Neural progenitor cell (in vitro differentiated cells): ENCODE data around the gene BCKDHB. TPM values are rescaled to one million over a fixed set of nuclear protein-coding genes. Genes with fewer than 3 reads are reported as not detected.

ENCODE experiments used
- DNase-seq: peaks from one replicate; pipeline ENCODE4 v3.0.0-alpha.2; 2016; ENCODE audit warnings: low spot score
- H2AFZ ChIP-seq: fragments of 200-600 bp; sonication (generic); replicated peaks from 2 replicates; pipeline ENCODE4 v1.6.1; 2016; ENCODE audit warnings: antibody characterized with exemption
- H3F3A ChIP-seq: fragments of 200-600 bp; sonication (generic); 2 replicates; pipeline ENCODE4 v1.6.1; 2016; ENCODE audit warnings: antibody characterized with exemption, low read depth
- H3K27ac ChIP-seq: fragments of 200-600 bp; sonication (generic); 2 replicates; pipeline ENCODE4 v1.5.1; 2016; ENCODE audit warnings: mild to moderate bottlenecking
- H3K27me3 ChIP-seq: fragments of 200-600 bp; sonication (generic); 2 replicates; pipeline ENCODE4 v1.6.1; 2016; ENCODE audit warnings: mild to moderate bottlenecking, moderate library complexity
- H3K36me3 ChIP-seq: fragments of 200-600 bp; sonication (generic); 2 replicates; pipeline ENCODE4 v1.5.1; 2016
- H3K4me1 ChIP-seq: fragments of 200-600 bp; sonication (generic); 2 replicates; pipeline ENCODE4 v1.6.1; 2016; ENCODE audit warnings: mixed run types
- H3K4me2 ChIP-seq: fragments of 200-600 bp; sonication (generic); 2 replicates; pipeline ENCODE4 v1.6.1; 2016
- H3K4me3 ChIP-seq: fragments of 200-600 bp; sonication (generic); 2 replicates; pipeline ENCODE4 v1.5.1; 2016
- H3K79me2 ChIP-seq: fragments of 200-600 bp; sonication (generic); 2 replicates; pipeline ENCODE4 v1.6.1; 2016; ENCODE audit warnings: low read depth
- H3K9ac ChIP-seq: fragments of 200-600 bp; sonication (generic); 2 replicates; pipeline ENCODE4 v1.6.1; 2016
- H3K9me3 ChIP-seq: fragments of 200-600 bp; sonication (generic); 2 replicates; pipeline ENCODE4 v1.5.1; 2016; ENCODE audit warnings: low read depth
- H4K20me1 ChIP-seq: fragments of 200-600 bp; sonication (generic); 2 replicates; pipeline ENCODE4 v1.6.1; 2016; ENCODE audit warnings: low read depth
- H3K27ac Mint-ChIP-seq: 3 replicates; pipeline ENCODE4 v1.8.0; 2021; ENCODE audit warnings: mixed read lengths
- H3K27me3 Mint-ChIP-seq: 2 replicates; pipeline ENCODE4 v1.8.0; 2022; ENCODE audit warnings: low read depth, mild to moderate bottlenecking, inconsistent platforms, moderate library complexity, mixed read lengths; ENCODE audit not compliant: insufficient read depth
- H3K36me3 Mint-ChIP-seq: 3 replicates; pipeline ENCODE4 v1.8.0; 2021; ENCODE audit warnings: mixed read lengths
- H3K4me1 Mint-ChIP-seq: 3 replicates; pipeline ENCODE4 v1.8.0; 2021; ENCODE audit warnings: mixed read lengths
- H3K4me3 Mint-ChIP-seq: 3 replicates; pipeline ENCODE4 v1.8.0; 2021; ENCODE audit warnings: mild to moderate bottlenecking, moderate library complexity, mixed read lengths
- H3K9me3 Mint-ChIP-seq: 3 replicates; pipeline ENCODE4 v1.8.0; 2020; ENCODE audit warnings: mixed read lengths
- EZH2 ChIP-seq: fragments of 200-600 bp; sonication (generic); IDR thresholded peaks from 2 replicates; pipeline ENCODE4 v1.6.1; 2017; ENCODE audit warnings: antibody characterized with exemption, mild to moderate bottlenecking, moderate library complexity
- EZH2phosphoT487 ChIP-seq: fragments of 200-600 bp; sonication (generic); IDR thresholded peaks from 2 replicates; pipeline ENCODE4 v1.6.1; 2017; ENCODE audit warnings: antibody characterized with exemption
- total RNA-seq: library from RNA; depleted of rRNA; stranded (reverse); fragments of >200 nt; gene quantifications from 2 replicates; pipeline ENCODE4 v1.2.3, GENCODE V29; 2015; ENCODE audit warnings: low replicate concordance
- TF ChIP-seq, protein P1 (sequence below): fragments of 200-600 bp; sonication (generic); IDR thresholded peaks from 2 replicates; pipeline ENCODE4 v1.5.1; 2017; ENCODE audit warnings: antibody characterized with exemption, mild to moderate bottlenecking

Gene BCKDHB
- total RNA-seq, 1 donor from 2014 or later = 48.2 TPM

DNA sequence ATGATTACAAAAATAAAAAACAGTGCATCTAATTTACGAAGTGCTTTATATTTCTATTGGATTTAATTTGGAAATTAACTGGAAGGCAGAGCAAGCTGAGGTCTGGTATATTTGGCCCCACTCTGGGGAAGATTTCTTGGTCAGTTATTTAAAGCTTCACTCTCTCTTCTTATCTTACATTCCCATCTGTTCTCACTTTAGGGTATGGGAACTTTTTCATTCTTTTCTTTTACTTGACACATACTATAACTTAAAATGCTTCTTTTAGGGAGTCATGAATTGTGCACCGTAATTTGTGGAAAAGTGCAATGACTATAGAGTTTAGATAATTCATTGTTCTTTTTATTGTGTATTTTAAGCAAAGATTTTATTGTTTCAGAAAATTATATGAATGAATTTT is 170.4 kb downstream of the BCKDHB start:
- no peaks in the 10 kb centered on the region for H3K27me3 ChIP-seq

DNA sequence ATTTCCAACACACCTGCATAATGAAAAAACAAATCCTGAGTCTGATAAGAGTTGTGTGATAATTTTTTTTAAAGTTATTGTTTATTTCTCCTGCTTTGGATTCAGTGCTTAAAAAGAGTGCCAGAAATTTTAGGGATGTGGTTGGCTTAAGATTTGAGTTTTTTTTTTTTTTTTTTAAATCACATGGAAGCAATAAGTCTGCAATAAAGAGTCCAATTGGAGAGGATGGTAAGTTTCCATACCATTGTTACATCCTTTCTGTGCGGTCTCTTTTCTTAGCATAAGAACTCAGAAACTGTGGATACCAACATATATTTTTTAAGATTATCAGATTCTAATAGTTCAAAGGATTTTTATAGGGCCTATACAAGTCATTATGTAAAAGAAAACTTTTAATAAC is 171.0 kb downstream of the BCKDHB start:
- H3K27ac Mint-ChIP-seq = no peak overlapping the region
- Histone ChIP-seq H3K36me3 (no peaks in the 10 kb centered on the region), H4K20me1 (no peaks in the 10 kb centered on the region), H3K27me3 (no peaks in the 10 kb centered on the region), H3K9me3 (no peaks in the 10 kb centered on the region), H2AFZ (no peak overlapping the region), H3K27ac (no peak overlapping the region), H3K4me1 (no peaks in the 10 kb centered on the region), H3K79me2 (no peaks in the 10 kb centered on the region), H3K9ac (no peak overlapping the region), H3K4me3 (no peak overlapping the region), H3F3A (no peaks in the 10 kb centered on the region), H3K4me2 (no peak overlapping the region)
- no peaks in the 10 kb centered on the region for H3K27me3 Mint-ChIP-seq
- DNase-seq = no peak
- H3K4me1 Mint-ChIP-seq = no peaks in the 10 kb centered on the region
- H3K4me3 Mint-ChIP-seq = no peak overlapping the region
- H3K36me3 Mint-ChIP-seq = peaks cover 3% of the 10 kb centered on the region
- TF ChIP-seq, protein P1, sequence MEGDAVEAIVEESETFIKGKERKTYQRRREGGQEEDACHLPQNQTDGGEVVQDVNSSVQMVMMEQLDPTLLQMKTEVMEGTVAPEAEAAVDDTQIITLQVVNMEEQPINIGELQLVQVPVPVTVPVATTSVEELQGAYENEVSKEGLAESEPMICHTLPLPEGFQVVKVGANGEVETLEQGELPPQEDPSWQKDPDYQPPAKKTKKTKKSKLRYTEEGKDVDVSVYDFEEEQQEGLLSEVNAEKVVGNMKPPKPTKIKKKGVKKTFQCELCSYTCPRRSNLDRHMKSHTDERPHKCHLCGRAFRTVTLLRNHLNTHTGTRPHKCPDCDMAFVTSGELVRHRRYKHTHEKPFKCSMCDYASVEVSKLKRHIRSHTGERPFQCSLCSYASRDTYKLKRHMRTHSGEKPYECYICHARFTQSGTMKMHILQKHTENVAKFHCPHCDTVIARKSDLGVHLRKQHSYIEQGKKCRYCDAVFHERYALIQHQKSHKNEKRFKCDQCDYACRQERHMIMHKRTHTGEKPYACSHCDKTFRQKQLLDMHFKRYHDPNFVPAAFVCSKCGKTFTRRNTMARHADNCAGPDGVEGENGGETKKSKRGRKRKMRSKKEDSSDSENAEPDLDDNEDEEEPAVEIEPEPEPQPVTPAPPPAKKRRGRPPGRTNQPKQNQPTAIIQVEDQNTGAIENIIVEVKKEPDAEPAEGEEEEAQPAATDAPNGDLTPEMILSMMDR = no peak
- TF ChIP-seq EZH2phosphoT487 (no peak), EZH2 (no peak)
- H3K9me3 Mint-ChIP-seq = no peaks in the 10 kb centered on the region

More for the DNA sequence above, 170.4 kb downstream of the BCKDHB start:
- no peaks in the 10 kb centered on the region for H3K36me3 ChIP-seq
- TF ChIP-seq EZH2phosphoT487 = no peak
- TF ChIP-seq, protein P1 = no peak
- H3K4me1 ChIP-seq = no peaks in the 10 kb centered on the region
- Mint-ChIP-seq H3K4me1 (no peaks in the 10 kb centered on the region), H3K27ac (no peak overlapping the region), H3K4me3 (no peak overlapping the region), H3K9me3 (no peaks in the 10 kb centered on the region), H3K36me3 (peaks cover 3% of the 10 kb centered on the region), H3K27me3 (no peaks in the 10 kb centered on the region)
- no peaks in the 10 kb centered on the region for H4K20me1 ChIP-seq
- H3K4me3 ChIP-seq = no peak overlapping the region
- H3K4me2 ChIP-seq = no peak overlapping the region
- H3F3A ChIP-seq = no peaks in the 10 kb centered on the region
- no peak overlapping the region for H3K27ac ChIP-seq
- H3K79me2 ChIP-seq = no peaks in the 10 kb centered on the region
- no peak overlapping the region for H2AFZ ChIP-seq
- DNase-seq = no peak
- no peaks in the 10 kb centered on the region for H3K9me3 ChIP-seq
- H3K9ac ChIP-seq = no peak overlapping the region

DNA sequence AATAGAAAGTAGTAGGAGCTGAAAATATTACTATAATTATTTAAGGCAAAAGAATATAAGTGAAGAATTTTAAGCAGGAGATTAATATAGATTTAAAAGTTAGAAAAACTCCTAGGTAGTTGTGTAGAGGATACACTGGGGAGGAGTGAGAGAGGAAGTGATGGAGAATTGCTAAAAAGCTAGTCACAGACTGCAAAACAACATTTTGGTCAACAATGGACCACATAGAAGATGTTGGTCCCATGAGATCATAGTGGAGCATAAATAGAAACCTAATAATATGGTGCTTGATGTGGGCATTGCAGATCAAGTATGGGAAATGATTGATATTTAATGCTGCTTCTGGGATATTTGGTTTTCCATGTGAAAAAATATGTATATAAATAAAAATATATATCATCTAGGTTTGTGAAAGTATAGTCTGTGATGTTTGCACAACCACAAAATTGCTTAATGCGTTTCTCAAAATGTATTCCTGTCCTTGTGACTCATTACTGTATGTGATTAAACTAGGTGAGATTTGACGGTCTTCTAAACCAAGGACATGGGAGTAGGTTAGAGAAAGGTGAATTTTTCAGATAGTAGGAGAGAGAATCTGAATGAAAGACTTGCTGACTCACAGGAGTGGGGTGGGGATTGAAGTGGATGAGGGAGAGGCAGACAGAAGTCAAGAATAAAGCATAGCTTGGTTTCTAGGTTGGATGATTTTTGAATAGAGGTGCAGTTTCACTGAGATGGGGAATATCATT is 174.0 kb downstream of the BCKDHB start:
- Histone ChIP-seq H3K4me3 (no peak overlapping the region), H3K4me2 (no peak overlapping the region), H3K27ac (no peak overlapping the region), H2AFZ (no peak overlapping the region), H3K9me3 (no peaks in the 10 kb centered on the region), H3K9ac (no peak overlapping the region), H3F3A (no peaks in the 10 kb centered on the region), H3K79me2 (no peaks in the 10 kb centered on the region), H3K36me3 (no peaks in the 10 kb centered on the region), H3K27me3 (no peaks in the 10 kb centered on the region), H3K4me1 (no peaks in the 10 kb centered on the region), H4K20me1 (no peaks in the 10 kb centered on the region)
- Mint-ChIP-seq H3K4me1 (no peaks in the 10 kb centered on the region), H3K9me3 (no peaks in the 10 kb centered on the region), H3K27ac (no peak overlapping the region), H3K4me3 (no peak overlapping the region), H3K36me3 (peaks cover 5% of the 10 kb centered on the region), H3K27me3 (no peaks in the 10 kb centered on the region)
- TF ChIP-seq EZH2phosphoT487 (no peak), EZH2 (no peak)
- TF ChIP-seq, protein P1 = no peak
- no peak for DNase-seq
